Fibroblast of lung (primary cell): ENCODE results near the gene HMGXB4.

Experiments
- EZH2 ChIP-seq: IDR thresholded peaks from 2 replicates; pipeline ENCODE4 v1.5.1; 2012; ENCODE audit warnings: low read length, control low read depth, mild to moderate bottlenecking; ENCODE audit errors: missing control alignments
- TF ChIP-seq, protein P1 (sequence below), 2 donors: IDR thresholded peaks in 1 of 2; conservative IDR thresholded peaks in 1 of 2; 1 replicate in 1 of 2; 2 replicates in 1 of 2; pipeline ENCODE4 v1.5.1; 2011 to 2012; ENCODE audit warnings: low read length in 2 of 2, control low read depth in 1 of 2, inconsistent platforms in 1 of 2, low read depth in 1 of 2, mild to moderate bottlenecking in 1 of 2

DNA sequence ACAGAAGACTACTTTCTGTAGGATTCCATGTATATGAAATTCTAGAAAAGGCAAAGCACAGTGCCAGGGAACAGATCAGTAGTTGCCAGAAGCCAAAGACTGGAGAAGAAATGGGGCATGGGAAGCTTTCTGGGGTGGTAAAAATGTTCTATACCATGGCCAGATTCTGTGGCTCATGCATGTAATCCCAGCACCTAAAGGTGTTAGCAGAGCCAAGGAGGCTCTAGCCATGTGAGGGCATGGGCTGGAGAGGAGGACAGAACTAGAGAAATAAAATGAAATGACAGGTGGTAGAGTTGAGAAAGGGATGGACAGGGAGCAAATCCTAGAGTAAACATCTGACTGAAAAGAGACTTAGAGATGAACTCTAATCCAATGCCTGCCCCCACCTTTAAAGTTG lies 26.9 kb upstream of the HMGXB4 start:
- TF ChIP-seq, protein P1, sequence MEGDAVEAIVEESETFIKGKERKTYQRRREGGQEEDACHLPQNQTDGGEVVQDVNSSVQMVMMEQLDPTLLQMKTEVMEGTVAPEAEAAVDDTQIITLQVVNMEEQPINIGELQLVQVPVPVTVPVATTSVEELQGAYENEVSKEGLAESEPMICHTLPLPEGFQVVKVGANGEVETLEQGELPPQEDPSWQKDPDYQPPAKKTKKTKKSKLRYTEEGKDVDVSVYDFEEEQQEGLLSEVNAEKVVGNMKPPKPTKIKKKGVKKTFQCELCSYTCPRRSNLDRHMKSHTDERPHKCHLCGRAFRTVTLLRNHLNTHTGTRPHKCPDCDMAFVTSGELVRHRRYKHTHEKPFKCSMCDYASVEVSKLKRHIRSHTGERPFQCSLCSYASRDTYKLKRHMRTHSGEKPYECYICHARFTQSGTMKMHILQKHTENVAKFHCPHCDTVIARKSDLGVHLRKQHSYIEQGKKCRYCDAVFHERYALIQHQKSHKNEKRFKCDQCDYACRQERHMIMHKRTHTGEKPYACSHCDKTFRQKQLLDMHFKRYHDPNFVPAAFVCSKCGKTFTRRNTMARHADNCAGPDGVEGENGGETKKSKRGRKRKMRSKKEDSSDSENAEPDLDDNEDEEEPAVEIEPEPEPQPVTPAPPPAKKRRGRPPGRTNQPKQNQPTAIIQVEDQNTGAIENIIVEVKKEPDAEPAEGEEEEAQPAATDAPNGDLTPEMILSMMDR (conservative IDR thresholded peaks at IDR 0.05 in 1 of 2, IDR thresholded peaks at IDR 0.05 in 1 of 2; ENCODE audit: low read depth in 1 of 2, low read length in 2 of 2) = no peak
- no peak for TF ChIP-seq EZH2
